LNCaP clone FGC (cell line): ENCODE measurements around the gene CMIP.

Experiments used
- DNase-seq: peaks from one replicate; pipeline ENCODE4 v3.0.0-alpha.2; 2011; ENCODE audit warnings: low read depth
- H3K4me3 ChIP-seq: 2 replicates; pipeline ENCODE4 v1.5.1; 2011; ENCODE audit warnings: mild to moderate bottlenecking, low read depth, low read length, control low read depth
- CTCF ChIP-seq: IDR thresholded peaks from 2 replicates; pipeline ENCODE4 v1.5.1; 2012; ENCODE audit warnings: mild to moderate bottlenecking; ENCODE audit not compliant: control insufficient read depth, insufficient read depth; ENCODE audit errors: extremely low read depth

The CMIP gene

GRCh38 chr16:81748476-81749198 is 304.0 kb downstream of the CMIP start:
- H3K4me3 ChIP-seq: no peak overlapping the region
- DNase-seq: no peak
- no peak for TF ChIP-seq CTCF

- no peak for DNase-seq
- TF ChIP-seq CTCF: no peak
- no peak overlapping the region for H3K4me3 ChIP-seq
Measured at GRCh38 chr16:81752225-81752875, 307.7 kb downstream of the CMIP start.

GRCh38 chr16:81752876-81753227 is 308.2 kb downstream of the CMIP start:
- H3K4me3 ChIP-seq: no peak overlapping the region
- no peak for DNase-seq
- no peak for TF ChIP-seq CTCF

GRCh38 chr16:81754858-81755257 is 310.2 kb downstream of the CMIP start:
- no peak for DNase-seq
- TF ChIP-seq CTCF: no peak
- no peak overlapping the region for H3K4me3 ChIP-seq

GRCh38 chr16:81755915-81756614 is 311.5 kb downstream of the CMIP start:
- H3K4me3 ChIP-seq: no peak overlapping the region
- no peak for TF ChIP-seq CTCF
- no peak for DNase-seq

- H3K4me3 ChIP-seq: no peak overlapping the region
- TF ChIP-seq CTCF: no peak
- DNase-seq: no peak
Measured at GRCh38 chr16:81756615-81757356, 312.2 kb downstream of the CMIP start.
